Body of pancreas (tissue), 4 donors: ENCODE data around the gene SNX32.

Source experiments
- CTCF ChIP-seq, 7 experiments: fragments of 450-650 bp in 4 of 7; fragments of 200-600 bp in 3 of 7; sonication (generic) in 3 of 7; IDR thresholded peaks; one replicate each; pipeline ENCODE4 v1.5.1; 2016 to 2019; ENCODE audit warnings: antibody characterized with exemption in 7 of 7
- POLR2A ChIP-seq, 3 donors: fragments of 450-650 bp; IDR thresholded peaks; one replicate each; pipeline ENCODE4 v1.6.1; 2016; ENCODE audit warnings: antibody characterized with exemption in 3 of 3, mild to moderate bottlenecking in 2 of 3

GRCh38 chr11:65863889-65864705 lies 30.3 kb downstream of the SNX32 start:
- TF ChIP-seq CTCF (IDR thresholded peaks at IDR 0.05) (no peak), POLR2A (IDR thresholded peaks at IDR 0.05) (no peak)
